Activated T-helper 17 cell treated with anti-CD3 and anti-CD28 coated beads, Interleukin-2, amount 50 U/mL, for 72 hours (primary cell): Measurements from ENCODE around the gene TRIP13. TPM values are rescaled to one million over a fixed set of nuclear protein-coding genes. Genes with fewer than 3 reads are reported as not detected.

ENCODE experiments used
- ATAC-seq: fragments of 150-1000 bp; cut with Tn5 transposase; replicated peaks from 2 replicates; pipeline ENCODE4 v1.10.0; 2021; ENCODE audit warnings: mild to moderate bottlenecking, moderate library complexity
- H3K27ac Mint-ChIP-seq: one replicate; pipeline ENCODE4 v1.8.0; 2022; ENCODE audit warnings: mixed read lengths
- H3K27me3 Mint-ChIP-seq: one replicate; pipeline ENCODE4 v1.8.0; 2022; ENCODE audit warnings: mixed read lengths
- H3K36me3 Mint-ChIP-seq: one replicate; pipeline ENCODE4 v1.8.0; 2022; ENCODE audit warnings: low read depth, mild to moderate bottlenecking, mixed read lengths
- H3K4me1 Mint-ChIP-seq: one replicate; pipeline ENCODE4 v1.8.0; 2022; ENCODE audit warnings: mixed read lengths
- H3K4me3 Mint-ChIP-seq: one replicate; pipeline ENCODE4 v1.8.0; 2022; ENCODE audit warnings: mild to moderate bottlenecking, mixed read lengths
- H3K9me3 Mint-ChIP-seq: one replicate; pipeline ENCODE4 v1.8.0; 2022; ENCODE audit warnings: mixed read lengths
- total RNA-seq, 2 donors: library from RNA; stranded (reverse); gene quantifications; one replicate each; pipeline ENCODE4 v1.2.3, GENCODE V29; 2022

Gene TRIP13
- total RNA-seq, 2 donors from 2014 or later: 18.3 to 45.0 TPM

- Mint-ChIP-seq H3K4me1 (peaks cover 19% of the 10 kb centered on the region), H3K9me3 (no peaks in the 10 kb centered on the region), H3K4me3 (no peak overlapping the region), H3K27me3 (peaks cover 25% of the 10 kb centered on the region), H3K36me3 (no peaks in the 10 kb centered on the region), H3K27ac (no peak overlapping the region)
- ATAC-seq: no peak
Observed at GRCh38 chr5:958701-959571, 66.3 kb downstream of the TRIP13 start.

GRCh38 chr5:959581-960531, 67.2 kb downstream of the TRIP13 start:
- peaks cover 22% of the 10 kb centered on the region for H3K4me1 Mint-ChIP-seq
- no peaks in the 10 kb centered on the region for H3K9me3 Mint-ChIP-seq
- H3K36me3 Mint-ChIP-seq: no peaks in the 10 kb centered on the region
- ATAC-seq: no peak
- H3K27ac Mint-ChIP-seq: no peak overlapping the region
- H3K4me3 Mint-ChIP-seq: no peak overlapping the region
- peaks cover 23% of the 10 kb centered on the region for H3K27me3 Mint-ChIP-seq

GRCh38 chr5:960551-960950, 67.9 kb downstream of the TRIP13 start:
- Mint-ChIP-seq H3K36me3 (no peaks in the 10 kb centered on the region), H3K4me3 (no peak overlapping the region), H3K9me3 (no peaks in the 10 kb centered on the region), H3K27me3 (peaks cover 24% of the 10 kb centered on the region), H3K27ac (no peak overlapping the region), H3K4me1 (peaks cover 16% of the 10 kb centered on the region)
- ATAC-seq: no peak

GRCh38 chr5:961002-961710, 68.5 kb downstream of the TRIP13 start:
- Mint-ChIP-seq H3K27me3 (peaks cover 21% of the 10 kb centered on the region), H3K4me1 (peaks cover 15% of the 10 kb centered on the region), H3K27ac (no peak overlapping the region), H3K4me3 (no peak overlapping the region), H3K9me3 (no peaks in the 10 kb centered on the region), H3K36me3 (no peaks in the 10 kb centered on the region)
- ATAC-seq: no peak

GRCh38 chr5:961711-962240, 69.1 kb downstream of the TRIP13 start:
- H3K4me1 Mint-ChIP-seq: peaks cover 13% of the 10 kb centered on the region
- no peak overlapping the region for H3K4me3 Mint-ChIP-seq
- H3K9me3 Mint-ChIP-seq: no peaks in the 10 kb centered on the region
- no peaks in the 10 kb centered on the region for H3K36me3 Mint-ChIP-seq
- H3K27ac Mint-ChIP-seq: no peak overlapping the region
- ATAC-seq: no peak
- H3K27me3 Mint-ChIP-seq: peaks cover 20% of the 10 kb centered on the region

- Mint-ChIP-seq H3K9me3 (no peaks in the 10 kb centered on the region), H3K4me1 (peaks cover 11% of the 10 kb centered on the region), H3K27ac (no peak overlapping the region), H3K4me3 (no peak overlapping the region), H3K36me3 (no peaks in the 10 kb centered on the region), H3K27me3 (peaks cover 22% of the 10 kb centered on the region)
- no peak for ATAC-seq
Observed at GRCh38 chr5:962386-962785, 69.7 kb downstream of the TRIP13 start.

- no peak overlapping the region for H3K27ac Mint-ChIP-seq
- peaks cover 26% of the 10 kb centered on the region for H3K27me3 Mint-ChIP-seq
- peaks cover 11% of the 10 kb centered on the region for H3K4me1 Mint-ChIP-seq
- no peak overlapping the region for H3K4me3 Mint-ChIP-seq
- ATAC-seq: no peak
- no peaks in the 10 kb centered on the region for H3K9me3 Mint-ChIP-seq
- H3K36me3 Mint-ChIP-seq: no peaks in the 10 kb centered on the region
Observed at GRCh38 chr5:962801-963200, 70.1 kb downstream of the TRIP13 start.

DNA sequence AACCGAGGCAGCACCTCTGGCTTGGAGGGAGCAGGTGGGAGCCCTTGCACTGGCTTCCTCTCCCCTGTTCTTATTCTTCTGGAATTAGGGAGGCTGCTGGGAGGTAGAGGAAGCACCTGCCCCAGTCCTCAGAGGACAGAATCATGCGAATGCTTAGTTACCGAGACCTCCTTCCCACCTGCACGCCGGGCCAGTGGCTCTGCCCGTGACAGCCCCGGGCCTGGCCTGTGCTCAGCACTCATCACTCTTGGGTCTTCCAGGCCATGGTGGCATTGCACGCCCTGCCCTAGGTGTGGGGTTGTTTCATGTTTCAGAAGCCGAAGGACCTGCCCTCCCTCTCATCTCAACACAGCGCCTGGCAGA, 70.6 kb downstream of the TRIP13 start:
- H3K27ac Mint-ChIP-seq: peak overlapping the region; percentile 83
- H3K9me3 Mint-ChIP-seq: no peaks in the 10 kb centered on the region
- no peaks in the 10 kb centered on the region for H3K36me3 Mint-ChIP-seq
- peaks cover 11% of the 10 kb centered on the region for H3K4me1 Mint-ChIP-seq
- ATAC-seq: peak; percentile 27
- peaks cover 31% of the 10 kb centered on the region for H3K27me3 Mint-ChIP-seq
- peak overlapping the region; percentile 67 for H3K4me3 Mint-ChIP-seq

- Mint-ChIP-seq H3K27me3 (peaks cover 37% of the 10 kb centered on the region), H3K4me1 (peaks cover 13% of the 10 kb centered on the region), H3K9me3 (no peaks in the 10 kb centered on the region), H3K27ac (peak overlapping the region; percentile 83), H3K4me3 (peak overlapping the region; percentile 67), H3K36me3 (no peaks in the 10 kb centered on the region)
- ATAC-seq: peak; percentile 82
Observed at GRCh38 chr5:963673-964531, 71.2 kb downstream of the TRIP13 start.

- no peak for ATAC-seq
- Mint-ChIP-seq H3K4me1 (peaks cover 20% of the 10 kb centered on the region), H3K9me3 (no peaks in the 10 kb centered on the region), H3K4me3 (peak overlapping the region; percentile 67), H3K27me3 (peaks cover 45% of the 10 kb centered on the region), H3K27ac (no peak overlapping the region), H3K36me3 (no peaks in the 10 kb centered on the region)
Observed at GRCh38 chr5:964821-965220, 72.1 kb downstream of the TRIP13 start.

DNA sequence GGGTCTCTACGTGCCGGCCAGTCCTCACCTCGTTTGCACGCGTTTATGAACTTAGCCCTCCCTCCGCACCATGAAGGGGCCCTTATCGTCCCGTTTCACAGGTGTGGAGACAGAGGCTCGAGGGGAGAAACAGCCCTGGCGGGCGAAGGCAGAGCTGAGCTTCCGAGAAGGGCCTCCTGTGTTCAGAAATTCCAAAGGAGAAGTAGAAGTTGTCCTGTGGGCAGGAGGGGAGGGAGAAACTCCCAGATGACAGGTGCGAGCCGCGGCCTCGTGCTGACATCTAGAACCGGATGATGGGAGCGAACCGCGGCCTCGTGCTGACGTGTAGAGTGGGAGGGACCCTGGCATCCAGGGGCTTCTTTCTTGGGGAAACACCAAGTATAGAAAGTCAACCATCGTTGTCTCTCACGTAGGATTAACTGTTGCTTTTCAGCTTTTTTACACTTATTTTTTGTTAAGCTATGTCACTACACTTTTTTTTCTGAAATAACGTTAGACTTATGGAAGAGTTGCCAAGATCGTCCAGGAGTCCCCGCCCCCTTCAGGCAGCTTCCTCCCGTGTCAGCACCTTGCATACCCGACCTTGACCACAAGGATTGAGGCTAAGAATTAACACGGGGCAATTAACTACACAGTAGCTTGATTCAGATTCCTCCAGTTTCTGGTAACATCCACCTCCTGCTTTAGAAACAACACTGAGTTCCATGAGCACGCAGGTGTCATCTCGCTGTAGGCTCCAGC, 73.1 kb downstream of the TRIP13 start:
- Mint-ChIP-seq H3K4me1 (peaks cover 20% of the 10 kb centered on the region), H3K9me3 (no peaks in the 10 kb centered on the region), H3K27me3 (peaks cover 42% of the 10 kb centered on the region), H3K36me3 (no peaks in the 10 kb centered on the region), H3K4me3 (no peak overlapping the region), H3K27ac (no peak overlapping the region)
- ATAC-seq: no peak

DNA sequence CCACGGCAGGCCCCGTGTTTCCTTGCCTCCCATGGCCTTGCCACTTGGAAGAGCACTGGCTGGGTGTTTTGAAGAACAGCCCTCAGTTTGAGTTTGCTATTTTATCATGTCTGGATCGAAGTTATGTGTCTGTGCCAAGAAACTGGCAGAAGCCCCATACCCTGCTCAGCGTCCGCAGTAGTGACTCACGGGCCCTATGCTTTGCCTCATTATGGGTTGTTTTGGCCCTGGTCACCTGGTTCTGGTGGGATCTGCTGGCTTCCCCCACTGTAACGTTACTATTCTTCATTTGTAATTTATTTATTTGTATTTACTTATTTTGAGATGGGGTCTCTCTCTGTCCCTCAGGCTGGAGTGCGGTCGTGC, 73.6 kb downstream of the TRIP13 start:
- no peaks in the 10 kb centered on the region for H3K9me3 Mint-ChIP-seq
- H3K27ac Mint-ChIP-seq: no peak overlapping the region
- H3K27me3 Mint-ChIP-seq: peaks cover 45% of the 10 kb centered on the region
- H3K36me3 Mint-ChIP-seq: no peaks in the 10 kb centered on the region
- H3K4me3 Mint-ChIP-seq: no peak overlapping the region
- peaks cover 20% of the 10 kb centered on the region for H3K4me1 Mint-ChIP-seq
- no peak for ATAC-seq

GRCh38 chr5:966941-967340, 74.3 kb downstream of the TRIP13 start:
- no peaks in the 10 kb centered on the region for H3K36me3 Mint-ChIP-seq
- H3K9me3 Mint-ChIP-seq: no peaks in the 10 kb centered on the region
- H3K4me1 Mint-ChIP-seq: peaks cover 20% of the 10 kb centered on the region
- no peak overlapping the region for H3K4me3 Mint-ChIP-seq
- H3K27me3 Mint-ChIP-seq: peaks cover 52% of the 10 kb centered on the region
- ATAC-seq: no peak
- H3K27ac Mint-ChIP-seq: no peak overlapping the region
